GM23338 (cell line): ENCODE results near the gene CORO7. TPM values are rescaled to one million over a fixed set of nuclear protein-coding genes. Genes with fewer than 3 reads are reported as not detected.
A peak's percentile ranks its signal among the peaks of the same experiment; 100 is the strongest.

Source experiments
- ATAC-seq: fragments of 200-7000 bp; cut with Tn5 transposase; 3 replicates; pipeline ENCODE4 v1.9.1; 2020
- DNase-seq: peaks from one replicate; pipeline ENCODE4 v3.0.0-alpha.2; 2015; ENCODE audit warnings: low spot score
- H2AFZ ChIP-seq: fragments of 200-600 bp; sonication (generic); 2 replicates; pipeline ENCODE4 v1.8.0; 2016; ENCODE audit warnings: antibody characterized with exemption, mild to moderate bottlenecking, moderate library complexity
- H3F3A ChIP-seq: fragments of 200-600 bp; sonication (generic); replicated peaks from 2 replicates; pipeline ENCODE4 v1.8.0; 2017; ENCODE audit warnings: antibody characterized with exemption, mixed run types, low read depth
- H3K27ac ChIP-seq: fragments of 200-600 bp; sonication (generic); 2 replicates; pipeline ENCODE4 v1.6.1; 2016; ENCODE audit warnings: low read depth
- H3K27me3 ChIP-seq: fragments of 200-600 bp; sonication (generic); 2 replicates; pipeline ENCODE4 v1.8.0; 2016; ENCODE audit warnings: mild to moderate bottlenecking, mixed run types, moderate library complexity; ENCODE audit not compliant: insufficient read depth
- H3K36me3 ChIP-seq: fragments of 200-600 bp; sonication (generic); 2 replicates; pipeline ENCODE4 v1.8.0; 2016; ENCODE audit warnings: mild to moderate bottlenecking; ENCODE audit not compliant: insufficient read depth
- H3K4me1 ChIP-seq: fragments of 200-600 bp; sonication (generic); 2 replicates; pipeline ENCODE4 v1.8.0; 2016; ENCODE audit warnings: mild to moderate bottlenecking, moderate library complexity; ENCODE audit not compliant: insufficient read depth
- H3K4me2 ChIP-seq: fragments of 200-600 bp; sonication (generic); 2 replicates; pipeline ENCODE4 v1.7.1; 2017; ENCODE audit warnings: mixed run types
- H3K4me3 ChIP-seq: fragments of 200-600 bp; sonication (generic); 2 replicates; pipeline ENCODE4 v1.6.1; 2016; ENCODE audit warnings: mixed run types
- H3K79me2 ChIP-seq: fragments of 200-600 bp; sonication (generic); replicated peaks from 2 replicates; pipeline ENCODE4 v1.8.0; 2017; ENCODE audit warnings: mild to moderate bottlenecking; ENCODE audit not compliant: insufficient read depth
- H3K9me2 ChIP-seq: fragments of 200-600 bp; sonication (generic); 2 replicates; pipeline ENCODE4 v1.8.0; 2017; ENCODE audit not compliant: insufficient read depth
- H4K20me1 ChIP-seq: fragments of 200-600 bp; sonication (generic); replicated peaks from 2 replicates; pipeline ENCODE4 v1.8.0; 2017; ENCODE audit warnings: mild to moderate bottlenecking; ENCODE audit not compliant: insufficient read depth
- H3K27ac Mint-ChIP-seq: 2 replicates; pipeline ENCODE4 v1.8.0; 2020; ENCODE audit warnings: inconsistent platforms, mild to moderate bottlenecking, moderate library complexity, mixed read lengths
- H3K27me3 Mint-ChIP-seq: 3 replicates; pipeline ENCODE4 v1.8.0; 2022; ENCODE audit warnings: low read depth, mild to moderate bottlenecking, moderate library complexity, mixed read lengths, inconsistent platforms; ENCODE audit not compliant: insufficient read depth, poor library complexity
- H3K36me3 Mint-ChIP-seq: 3 replicates; pipeline ENCODE4 v1.8.0; 2021; ENCODE audit warnings: low read depth, mild to moderate bottlenecking, inconsistent platforms, moderate library complexity, mixed read lengths
- H3K4me1 Mint-ChIP-seq: 3 replicates; pipeline ENCODE4 v1.8.0; 2020; ENCODE audit warnings: mild to moderate bottlenecking, inconsistent platforms, mixed read lengths
- H3K4me3 Mint-ChIP-seq: 3 replicates; pipeline ENCODE4 v1.8.0; 2021; ENCODE audit warnings: moderate library complexity, mild to moderate bottlenecking, inconsistent platforms, mixed read lengths
- H3K9me3 Mint-ChIP-seq: 3 replicates; pipeline ENCODE4 v1.8.0; 2020; ENCODE audit warnings: moderate library complexity, mild to moderate bottlenecking, inconsistent platforms, mixed read lengths
- CREB1 ChIP-seq: fragments of 250-450 bp; sonication (Bioruptor Pico); IDR thresholded peaks from 2 replicates; pipeline ENCODE4 v1.5.0; 2020; ENCODE audit warnings: low read depth, mild to moderate bottlenecking, moderate library complexity
- CTCF ChIP-seq, 2 experiments: fragments of 200-600 bp in 1 of 2; sonication (generic) in 1 of 2; conservative IDR thresholded peaks; 2 replicates each; pipeline versions ENCODE4 v1.5.1 to v1.6.1; 2016 to 2017; ENCODE audit warnings: antibody characterized with exemption in 2 of 2, low read depth in 2 of 2, mild to moderate bottlenecking in 2 of 2, moderate library complexity in 1 of 2
- EZH2phosphoT487 ChIP-seq: fragments of 200-600 bp; sonication (generic); IDR thresholded peaks from one replicate; pipeline ENCODE4 v1.8.1; 2018; ENCODE audit warnings: antibody characterized with exemption; ENCODE audit not compliant: unreplicated experiment
- JUNB ChIP-seq: IDR thresholded peaks from one replicate; pipeline ENCODE4 v1.6.1; 2016; ENCODE audit warnings: antibody characterized with exemption; ENCODE audit not compliant: unreplicated experiment
- POLR2AphosphoS5 ChIP-seq: IDR thresholded peaks from 2 replicates; pipeline ENCODE4 v1.6.1; 2016; ENCODE audit warnings: antibody characterized with exemption, low read depth
- REST ChIP-seq: IDR thresholded peaks from one replicate; pipeline ENCODE4 v1.6.1; 2018; ENCODE audit warnings: antibody characterized with exemption; ENCODE audit not compliant: unreplicated experiment
- ZNF114 ChIP-seq: fragments of 250-450 bp; sonication (Bioruptor Pico); IDR thresholded peaks from 2 replicates; pipeline ENCODE4 v1.5.0; 2020; ENCODE audit warnings: mild to moderate bottlenecking, moderate library complexity
- polyA plus RNA-seq: library from polyadenylated mRNA; unstranded; fragments of >200 nt; fragmentation: Nextera tagmentation; extraction: Ambion mirVana; gene quantifications from 2 replicates; pipeline ENCODE4 v1.2.1, GENCODE V29; 2016
- total RNA-seq: library from RNA; depleted of rRNA; stranded (reverse); fragments of >200 nt; shearing (Covaris generic); gene quantifications from 2 replicates; pipeline ENCODE4 v1.2.3, GENCODE V29; 2014

Gene CORO7
- total and polyA plus RNA-seq, 2 experiments from 2014 or later, result 14.2 to 46.4 TPM

DNA sequence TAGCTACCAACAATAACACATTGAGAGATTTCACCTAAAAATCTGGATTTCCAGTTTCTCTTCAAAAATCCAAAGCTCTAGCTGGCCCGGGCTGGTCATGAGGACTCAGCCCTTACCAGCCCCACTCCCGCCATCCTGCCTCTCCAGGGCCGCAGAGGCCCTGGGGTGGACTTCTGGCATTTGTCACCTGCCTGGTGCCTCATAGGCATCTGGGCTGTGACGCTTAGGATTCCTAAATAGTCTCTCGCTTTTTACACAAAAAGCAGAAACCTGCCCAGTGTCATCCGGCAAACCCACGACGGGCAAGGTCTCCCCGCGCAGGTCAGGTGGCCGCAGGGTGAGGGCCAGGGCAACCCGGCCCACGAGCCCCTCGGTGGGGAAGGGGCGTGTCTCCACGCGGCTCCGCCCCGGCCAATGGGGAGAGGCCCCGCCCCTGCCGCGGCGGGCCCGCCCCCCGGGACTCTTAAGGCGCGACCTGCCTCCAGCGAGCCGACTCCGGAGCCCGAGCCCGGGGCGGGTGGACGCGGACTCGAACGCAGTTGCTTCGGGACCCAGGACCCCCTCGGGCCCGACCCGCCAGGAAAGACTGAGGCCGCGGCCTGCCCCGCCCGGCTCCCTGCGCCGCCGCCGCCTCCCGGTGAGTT is 44.9 kb downstream of the CORO7 start, which contains the start of gene VASN:
VASN (plus strand) TSS at position 492 of the 644 bp plus-strand sequence. CDS start 9,030 bp downstream, outside the sequence.
- H3K36me3 ChIP-seq, result no peaks in the 10 kb centered on the region
- no peaks in the 10 kb centered on the region for H4K20me1 ChIP-seq
- peak; percentile 49 for ATAC-seq
- DNase-seq, result peak; percentile 79
- peaks cover 24% of the 10 kb centered on the region for H3K4me1 Mint-ChIP-seq
- H3K4me2 ChIP-seq, result peak within 1 kb of the TSS; percentile 94
- H3K4me3 ChIP-seq, result peak within 1 kb of the TSS; percentile 73
- no peak within 1 kb of the TSS for H3K27ac Mint-ChIP-seq
- peaks cover 15% of the 10 kb centered on the region for H3K79me2 ChIP-seq
- H3K4me3 Mint-ChIP-seq, result peak within 1 kb of the TSS; percentile 84
- H3K27ac ChIP-seq, result no peak within 1 kb of the TSS
- H2AFZ ChIP-seq, result no peak within 1 kb of the TSS
- TF ChIP-seq CTCF (conservative IDR thresholded peaks at IDR 0.05; ENCODE audit: low read depth in 2 of 2) (no peak), ZNF114 (CRISPR knock-in tag) (no peak), POLR2AphosphoS5 (peak; percentile 94), EZH2phosphoT487 (no peak), REST (peak; percentile 13), CREB1 (CRISPR knock-in tag) (0 out of 2 replicates have a peak, but pooled peaks have one; percentile 1), JUNB (no peak)
- H3K27me3 Mint-ChIP-seq, result peaks cover 25% of the 10 kb centered on the region
- peaks cover 3% of the 10 kb centered on the region; the same call in 1 of the 2 replicates for H3K27me3 ChIP-seq
- peaks cover 22% of the 10 kb centered on the region; the same call in 1 of the 2 replicates for H3F3A ChIP-seq
- H3K9me3 Mint-ChIP-seq, result no peaks in the 10 kb centered on the region
- H3K36me3 Mint-ChIP-seq, result peaks cover 3% of the 10 kb centered on the region; the same call in 1 of the 3 replicates
- H3K4me1 ChIP-seq, result peaks cover 41% of the 10 kb centered on the region
- H3K9me2 ChIP-seq, result no peaks in the 10 kb centered on the region
